Body of pancreas (tissue), 4 donors: ENCODE data around the gene FADS3. TPM values are rescaled to one million over a fixed set of nuclear protein-coding genes. Genes with fewer than 3 reads are reported as not detected.

Source experiments
- ATAC-seq: fragments of 150-250 bp; one replicate; pipeline ENCODE4 v1.9.1; 2016
- DNase-seq, 4 donors: peaks; one replicate each; pipeline ENCODE4 v3.0.0-alpha.2; 2019
- H3K27ac ChIP-seq, 4 donors: fragments of 200-600 bp; sonication (generic); 1 replicate in 3 of 4; 2 replicates in 1 of 4; pipeline versions ENCODE4 v1.5.1 to v1.6.1; 2016 to 2019; ENCODE audit warnings: mild to moderate bottlenecking in 1 of 4, mixed read lengths in 1 of 4, moderate library complexity in 1 of 4
- H3K27me3 ChIP-seq, 2 donors: fragments of 200-600 bp; sonication (generic); one replicate each; pipeline ENCODE4 v1.6.0; 2016; ENCODE audit warnings: mild to moderate bottlenecking in 1 of 2
- H3K36me3 ChIP-seq, 2 donors: fragments of 200-600 bp; sonication (generic); replicated peaks in 1 of 2; 2 replicates each; pipeline ENCODE4 v1.5.1; 2016; ENCODE audit warnings: low read depth in 2 of 2; ENCODE audit not compliant: insufficient read depth in 1 of 2
- H3K4me1 ChIP-seq: fragments of 200-600 bp; sonication (generic); one replicate; pipeline ENCODE4 v1.6.0; 2016
- H3K4me3 ChIP-seq, 2 donors: fragments of 200-600 bp; sonication (generic); 1 replicate in 1 of 2; 2 replicates in 1 of 2; pipeline ENCODE4 v1.5.1; 2016 to 2019
- H3K9me3 ChIP-seq, 3 donors: fragments of 200-600 bp; sonication (generic); 1 replicate in 2 of 3; 2 replicates in 1 of 3; pipeline ENCODE4 v1.5.1; 2016
- CTCF ChIP-seq, 7 experiments: fragments of 450-650 bp in 4 of 7; fragments of 200-600 bp in 3 of 7; sonication (generic) in 3 of 7; IDR thresholded peaks; one replicate each; pipeline ENCODE4 v1.5.1; 2016 to 2019; ENCODE audit warnings: antibody characterized with exemption in 7 of 7
- POLR2A ChIP-seq, 3 donors: fragments of 450-650 bp; IDR thresholded peaks; one replicate each; pipeline ENCODE4 v1.6.1; 2016; ENCODE audit warnings: antibody characterized with exemption in 3 of 3, mild to moderate bottlenecking in 2 of 3
- WGBS, 2 donors: methylation state at CpG; one replicate each; pipeline ENCODE4 v1.1.5; 2017; 5-methylcytosine and 5-hydroxymethylcytosine counted together
- intact Hi-C: fragments of 100-400 bp; cut with DNase I; formaldehyde crosslinking; loops from one replicate; pipeline ENCODE4 v1.15.1; 2023
- total RNA-seq, 2 donors: library from RNA; depleted of rRNA; stranded (reverse); fragments of >200 nt; gene quantifications; one replicate each; pipeline ENCODE4 v1.1.0, GENCODE V29; 2016

The FADS3 gene
- total RNA-seq, 2 donors from 2014 or later = 30.9 to 33.0 TPM

GRCh38 chr11:61854966-61855714 lies 36.2 kb downstream of the FADS3 start:
- H3K27me3 ChIP-seq = no peaks in the 10 kb centered on the region
- H3K4me3 ChIP-seq = no peak overlapping the region
- DNase-seq = no peak
- TF ChIP-seq CTCF (IDR thresholded peaks at IDR 0.05) (no peak), POLR2A (IDR thresholded peaks at IDR 0.05) (no peak)
- no peak overlapping the region for H3K27ac ChIP-seq
- intact Hi-C loops = no loop called here
- H3K4me1 ChIP-seq = peaks cover 2% of the 10 kb centered on the region
- H3K9me3 ChIP-seq = no peaks in the 10 kb centered on the region
- ATAC-seq = no peak
- 82 to 92% methylated on average over 5 to 14 of the region's 14 CpGs for WGBS, 2 donors
- no peaks in the 10 kb centered on the region for H3K36me3 ChIP-seq

GRCh38 chr11:61854206-61854895 lies 37.0 kb downstream of the FADS3 start:
- intact Hi-C loops = no loop called here
- H3K36me3 ChIP-seq = no peaks in the 10 kb centered on the region
- no peaks in the 10 kb centered on the region for H3K9me3 ChIP-seq
- TF ChIP-seq POLR2A (IDR thresholded peaks at IDR 0.05) (peak in 1 of 3 donors; percentile 3), CTCF (IDR thresholded peaks at IDR 0.05) (no peak)
- DNase-seq = no peak
- WGBS, 2 donors = 92 to 94% methylated on average over 8 to 17 of the region's 17 CpGs
- H3K4me3 ChIP-seq = no peak overlapping the region
- no peak for ATAC-seq
- no peaks in the 10 kb centered on the region for H3K4me1 ChIP-seq
- no peak overlapping the region for H3K27ac ChIP-seq
- no peaks in the 10 kb centered on the region for H3K27me3 ChIP-seq

- 72 to 74% methylated on average over 7 to 13 of the region's 13 CpGs for WGBS, 2 donors
- Histone ChIP-seq H3K9me3 (no peaks in the 10 kb centered on the region), H3K27me3 (no peaks in the 10 kb centered on the region), H3K36me3 (no peaks in the 10 kb centered on the region), H3K4me1 (no peaks in the 10 kb centered on the region), H3K4me3 (no peak overlapping the region), H3K27ac (no peak overlapping the region)
- DNase-seq (no peak), ATAC-seq (no peak)
- TF ChIP-seq CTCF (IDR thresholded peaks at IDR 0.05) (no peak), POLR2A (IDR thresholded peaks at IDR 0.05) (no peak)
- intact Hi-C loops = no loop called here
Measured at GRCh38 chr11:61853698-61854169, 37.6 kb downstream of the FADS3 start.

- no peak overlapping the region for H3K27ac ChIP-seq
- H3K36me3 ChIP-seq = no peaks in the 10 kb centered on the region
- DNase-seq = no peak
- TF ChIP-seq POLR2A (IDR thresholded peaks at IDR 0.05) (no peak), CTCF (IDR thresholded peaks at IDR 0.05) (no peak)
- WGBS, 2 donors = 80 to 90% methylated on average over 6 of the region's 6 CpGs
- H3K9me3 ChIP-seq = no peaks in the 10 kb centered on the region
- H3K27me3 ChIP-seq = no peaks in the 10 kb centered on the region
- no peak for ATAC-seq
- no peaks in the 10 kb centered on the region for H3K4me1 ChIP-seq
- intact Hi-C loops = no loop called here
- H3K4me3 ChIP-seq = no peak overlapping the region
Measured at GRCh38 chr11:61851900-61852295, 39.4 kb downstream of the FADS3 start.
